Activated B cell treated with CpG ODN at 0.5 μM for 24 hours (primary cell): ENCODE data around the gene CRB1. TPM values are rescaled to one million over a fixed set of nuclear protein-coding genes. Genes with fewer than 3 reads are reported as not detected.

ENCODE experiments used
- ATAC-seq: fragments of 200-7000 bp; cut with Tn5 transposase; one replicate; pipeline ENCODE4 v1.10.0; 2021; ENCODE audit warnings: low read depth, mild to moderate bottlenecking, moderate library complexity
- CTCF ChIA-PET: fragments of 350-600 bp; sonication (Branson Sonifier 250); formaldehyde crosslinking; loops from one replicate; lab custom pipeline; 2021; ENCODE audit warnings: antibody characterized with exemption; lab: Charles Lee
- POLR2A ChIA-PET: fragments of 350-600 bp; sonication (Branson Sonifier 250); formaldehyde crosslinking; loops from one replicate; lab custom pipeline; 2021; ENCODE audit warnings: antibody characterized with exemption; lab: Charles Lee
- DNase-seq: peaks from one replicate; pipeline ENCODE4 v3.0.0; 2022
- H3K27ac Mint-ChIP-seq: one replicate; pipeline ENCODE4 v1.8.0; 2020; ENCODE audit warnings: mixed read lengths
- H3K27me3 Mint-ChIP-seq: one replicate; pipeline ENCODE4 v1.8.0; 2021; ENCODE audit warnings: mixed read lengths
- H3K36me3 Mint-ChIP-seq: one replicate; pipeline ENCODE4 v1.8.0; 2021; ENCODE audit warnings: low read depth, mixed read lengths
- H3K4me1 Mint-ChIP-seq: one replicate; pipeline ENCODE4 v1.8.0; 2021; ENCODE audit warnings: mixed read lengths
- H3K4me3 Mint-ChIP-seq: one replicate; pipeline ENCODE4 v1.8.0; 2020; ENCODE audit warnings: mild to moderate bottlenecking, mixed read lengths
- H3K9me3 Mint-ChIP-seq: one replicate; pipeline ENCODE4 v1.8.0; 2020; ENCODE audit warnings: mixed read lengths
- intact Hi-C: fragments of 100-400 bp; cut with micrococcal nuclease; formaldehyde crosslinking; loops from one replicate; pipeline ENCODE4 v1.15.1; 2024
- total RNA-seq: library from RNA; stranded (reverse); gene quantifications from 2 replicates; pipeline ENCODE4 v1.2.3, GENCODE V29; 2022
- TF ChIP-seq, protein P1 (sequence below): fragments of 200-600 bp; IDR thresholded peaks from one replicate; pipeline ENCODE4 v1.8.0; 2022; ENCODE audit warnings: antibody characterized with exemption, mild to moderate bottlenecking

CRB1 gene
- total RNA-seq, 1 donor from 2014 or later = not detected

- ChIA-PET CTCF (no interaction called here), POLR2A (no interaction called here)
- DNase-seq (no peak), ATAC-seq (no peak)
- peaks cover 3% of the 10 kb centered on the region for H3K4me1 Mint-ChIP-seq
- TF ChIP-seq, protein P1, sequence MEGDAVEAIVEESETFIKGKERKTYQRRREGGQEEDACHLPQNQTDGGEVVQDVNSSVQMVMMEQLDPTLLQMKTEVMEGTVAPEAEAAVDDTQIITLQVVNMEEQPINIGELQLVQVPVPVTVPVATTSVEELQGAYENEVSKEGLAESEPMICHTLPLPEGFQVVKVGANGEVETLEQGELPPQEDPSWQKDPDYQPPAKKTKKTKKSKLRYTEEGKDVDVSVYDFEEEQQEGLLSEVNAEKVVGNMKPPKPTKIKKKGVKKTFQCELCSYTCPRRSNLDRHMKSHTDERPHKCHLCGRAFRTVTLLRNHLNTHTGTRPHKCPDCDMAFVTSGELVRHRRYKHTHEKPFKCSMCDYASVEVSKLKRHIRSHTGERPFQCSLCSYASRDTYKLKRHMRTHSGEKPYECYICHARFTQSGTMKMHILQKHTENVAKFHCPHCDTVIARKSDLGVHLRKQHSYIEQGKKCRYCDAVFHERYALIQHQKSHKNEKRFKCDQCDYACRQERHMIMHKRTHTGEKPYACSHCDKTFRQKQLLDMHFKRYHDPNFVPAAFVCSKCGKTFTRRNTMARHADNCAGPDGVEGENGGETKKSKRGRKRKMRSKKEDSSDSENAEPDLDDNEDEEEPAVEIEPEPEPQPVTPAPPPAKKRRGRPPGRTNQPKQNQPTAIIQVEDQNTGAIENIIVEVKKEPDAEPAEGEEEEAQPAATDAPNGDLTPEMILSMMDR = no peak
- no peaks in the 10 kb centered on the region for H3K36me3 Mint-ChIP-seq
- H3K27me3 Mint-ChIP-seq = peaks cover 4% of the 10 kb centered on the region
- intact Hi-C loops = no loop called here
- H3K27ac Mint-ChIP-seq = no peak overlapping the region
- H3K9me3 Mint-ChIP-seq = no peaks in the 10 kb centered on the region
- no peak overlapping the region for H3K4me3 Mint-ChIP-seq
Measured at GRCh38 chr1:197471248-197471985, 203.4 kb downstream of the CRB1 start.

DNA sequence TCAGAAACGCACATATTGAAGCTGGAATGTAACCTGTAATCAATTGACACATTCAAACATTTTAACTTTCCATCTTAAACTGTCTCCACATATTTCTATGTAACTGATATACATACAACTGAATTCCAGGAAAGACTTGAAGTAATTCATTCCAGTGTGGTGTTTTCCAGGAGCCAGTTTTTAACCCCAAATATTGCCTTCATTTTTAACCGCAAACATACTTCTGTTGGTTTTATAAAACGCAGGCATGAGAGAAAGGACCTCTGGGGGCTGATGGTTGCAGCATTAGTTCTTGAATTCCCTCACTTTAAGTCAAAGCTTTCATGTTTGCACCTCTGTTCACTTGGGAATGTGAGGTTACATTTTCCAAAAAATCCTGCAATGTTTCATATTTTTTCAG is 204.1 kb downstream of the CRB1 start:
- Mint-ChIP-seq H3K27me3 (peaks cover 4% of the 10 kb centered on the region), H3K9me3 (no peaks in the 10 kb centered on the region), H3K4me3 (no peak overlapping the region), H3K27ac (no peak overlapping the region), H3K36me3 (no peaks in the 10 kb centered on the region), H3K4me1 (peaks cover 3% of the 10 kb centered on the region)
- POLR2A ChIA-PET = no interaction called here
- intact Hi-C loops = no loop called here
- ATAC-seq = no peak
- TF ChIP-seq, protein P1 = no peak
- no peak for DNase-seq
- CTCF ChIA-PET = no interaction called here

- no peaks in the 10 kb centered on the region for H3K9me3 Mint-ChIP-seq
- no peak for ATAC-seq
- no peaks in the 10 kb centered on the region for H3K36me3 Mint-ChIP-seq
- no peak overlapping the region for H3K27ac Mint-ChIP-seq
- peaks cover 2% of the 10 kb centered on the region for H3K27me3 Mint-ChIP-seq
- POLR2A ChIA-PET = no interaction called here
- CTCF ChIA-PET = interaction anchor here (0.7 kb wide), 1 partner anchor 67 kb away, joined by 3 read pairs; no protein-coding TSS in a partner anchor
- no peak for DNase-seq
- H3K4me1 Mint-ChIP-seq = no peaks in the 10 kb centered on the region
- no peak overlapping the region for H3K4me3 Mint-ChIP-seq
- TF ChIP-seq, protein P1 = no peak
- intact Hi-C loops = no loop called here
Measured at GRCh38 chr1:197480446-197480845, 212.4 kb downstream of the CRB1 start.

- ATAC-seq (no peak), DNase-seq (no peak)
- H3K27ac Mint-ChIP-seq = no peak overlapping the region
- TF ChIP-seq, protein P1 = no peak
- H3K9me3 Mint-ChIP-seq = no peaks in the 10 kb centered on the region
- H3K4me3 Mint-ChIP-seq = no peak overlapping the region
- ChIA-PET POLR2A (no interaction called here), CTCF (interaction anchor here (0.7 kb wide), 1 partner anchor 67 kb away, joined by 3 read pairs; no protein-coding TSS in a partner anchor)
- H3K27me3 Mint-ChIP-seq = peaks cover 2% of the 10 kb centered on the region
- no peaks in the 10 kb centered on the region for H3K36me3 Mint-ChIP-seq
- intact Hi-C loops = no loop called here
- H3K4me1 Mint-ChIP-seq = no peaks in the 10 kb centered on the region
Measured at GRCh38 chr1:197481101-197481500, 213.0 kb downstream of the CRB1 start.

GRCh38 chr1:197485790-197486189 is 217.7 kb downstream of the CRB1 start:
- ChIA-PET CTCF (no interaction called here), POLR2A (no interaction called here)
- Mint-ChIP-seq H3K4me1 (no peaks in the 10 kb centered on the region), H3K9me3 (no peaks in the 10 kb centered on the region), H3K36me3 (no peaks in the 10 kb centered on the region), H3K27me3 (peaks cover 10% of the 10 kb centered on the region), H3K27ac (no peak overlapping the region), H3K4me3 (no peak overlapping the region)
- DNase-seq = no peak
- no peak for ATAC-seq
- TF ChIP-seq, protein P1 = no peak
- intact Hi-C loops = no loop called here
